ES-I3 (cell line): ENCODE results near the gene PLEKHG2.
"Not testable (repeated sequence)": the region's sequence is repeated elsewhere in the genome, so short reads cannot be mapped to it uniquely, and the experiment has no call there.

Experiments used
- H3K36me3 ChIP-seq: 2 replicates; pipeline ENCODE4 v1.6.1; 2013; ENCODE audit warnings: mild to moderate bottlenecking, low read length, control low read depth, moderate library complexity; ENCODE audit not compliant: insufficient read depth
- H3K4me1 ChIP-seq: 2 replicates; pipeline ENCODE4 v1.6.1; 2013; ENCODE audit warnings: mild to moderate bottlenecking, control low read depth, low read length; ENCODE audit not compliant: insufficient read depth
- H3K9ac ChIP-seq: 2 replicates; pipeline ENCODE4 v1.6.1; 2013; ENCODE audit warnings: low read depth, mild to moderate bottlenecking, low read length, moderate library complexity
- H3K9me3 ChIP-seq: 2 replicates; pipeline ENCODE4 v1.6.1; 2013; ENCODE audit warnings: mild to moderate bottlenecking, low read length, moderate library complexity; ENCODE audit not compliant: control insufficient read depth, insufficient read depth

Gene PLEKHG2

GRCh38 chr19:39451257-39451656 lies 38.8 kb downstream of the PLEKHG2 start:
- not testable (repeated sequence) for H3K36me3 ChIP-seq, H3K4me1 ChIP-seq, H3K9ac ChIP-seq, H3K9me3 ChIP-seq

GRCh38 chr19:39463403-39463802 lies 50.9 kb downstream of the PLEKHG2 start:
- Histone ChIP-seq H3K9ac (no peak overlapping the region), H3K4me1 (no peaks in the 10 kb centered on the region), H3K9me3 (no peaks in the 10 kb centered on the region), H3K36me3 (peaks cover 11% of the 10 kb centered on the region)

- no peak overlapping the region for H3K9ac ChIP-seq
- H3K9me3 ChIP-seq: no peaks in the 10 kb centered on the region
- H3K36me3 ChIP-seq: peaks cover 10% of the 10 kb centered on the region
These were observed 53.7 kb downstream of the PLEKHG2 start for GRCh38 chr19:39465956-39466747.

GRCh38 chr19:39467941-39468340 lies 55.5 kb downstream of the PLEKHG2 start:
- H3K36me3 ChIP-seq: peaks cover 12% of the 10 kb centered on the region
- H3K4me1 ChIP-seq: no peaks in the 10 kb centered on the region
- H3K9me3 ChIP-seq: no peaks in the 10 kb centered on the region
- H3K9ac ChIP-seq: no peak overlapping the region

More at GRCh38 chr19:39465956-39466747, 53.7 kb downstream of the PLEKHG2 start:
- no peaks in the 10 kb centered on the region for H3K4me1 ChIP-seq

GRCh38 chr19:39469036-39469435 lies 56.6 kb downstream of the PLEKHG2 start:
- H3K9ac ChIP-seq: no peak overlapping the region
- peaks cover 12% of the 10 kb centered on the region for H3K36me3 ChIP-seq
- H3K9me3 ChIP-seq: no peaks in the 10 kb centered on the region
- no peaks in the 10 kb centered on the region for H3K4me1 ChIP-seq

- H3K9me3 ChIP-seq: no peaks in the 10 kb centered on the region
- no peak overlapping the region for H3K9ac ChIP-seq
- peaks cover 16% of the 10 kb centered on the region for H3K36me3 ChIP-seq
- no peaks in the 10 kb centered on the region for H3K4me1 ChIP-seq
These were observed 57.1 kb downstream of the PLEKHG2 start for GRCh38 chr19:39469567-39469966.

- H3K36me3 ChIP-seq: peaks cover 16% of the 10 kb centered on the region
- no peaks in the 10 kb centered on the region for H3K4me1 ChIP-seq
- H3K9ac ChIP-seq: no peak overlapping the region
- no peaks in the 10 kb centered on the region for H3K9me3 ChIP-seq
These were observed 58.4 kb downstream of the PLEKHG2 start for GRCh38 chr19:39470724-39471339.

- no peaks in the 10 kb centered on the region for H3K4me1 ChIP-seq
- H3K9ac ChIP-seq: no peak overlapping the region
- H3K9me3 ChIP-seq: no peaks in the 10 kb centered on the region
- peaks cover 21% of the 10 kb centered on the region for H3K36me3 ChIP-seq
These were observed 59.5 kb downstream of the PLEKHG2 start for GRCh38 chr19:39471756-39472536.

GRCh38 chr19:39472746-39473442 lies 60.4 kb downstream of the PLEKHG2 start:
- Histone ChIP-seq H3K9me3 (no peaks in the 10 kb centered on the region), H3K36me3 (peaks cover 21% of the 10 kb centered on the region), H3K9ac (no peak overlapping the region), H3K4me1 (no peaks in the 10 kb centered on the region)

GRCh38 chr19:39473443-39473960 lies 61.0 kb downstream of the PLEKHG2 start:
- peaks cover 21% of the 10 kb centered on the region for H3K36me3 ChIP-seq
- no peak overlapping the region for H3K9ac ChIP-seq
- no peaks in the 10 kb centered on the region for H3K9me3 ChIP-seq
- H3K4me1 ChIP-seq: no peaks in the 10 kb centered on the region

GRCh38 chr19:39474139-39474620 lies 61.7 kb downstream of the PLEKHG2 start:
- Histone ChIP-seq H3K9me3 (no peaks in the 10 kb centered on the region), H3K9ac (no peak overlapping the region), H3K36me3 (peaks cover 21% of the 10 kb centered on the region), H3K4me1 (no peaks in the 10 kb centered on the region)

GRCh38 chr19:39475748-39476147 lies 63.3 kb downstream of the PLEKHG2 start:
- H3K4me1 ChIP-seq: 0 out of 2 replicates have a peak, but pooled peaks cover 5% of the 10 kb centered on the region
- no peaks in the 10 kb centered on the region for H3K9me3 ChIP-seq
- H3K9ac ChIP-seq: no peak overlapping the region
- H3K36me3 ChIP-seq: peaks cover 18% of the 10 kb centered on the region
